Stimulated activated CD8-positive, alpha-beta memory T cell treated with anti-CD3 and anti-CD28 coated beads, Interleukin-4, amount 100 ng/mL, for 1 hour (primary cell): Measurements from ENCODE around the gene ROBO1.
"Not testable (repeated sequence)": the region's sequence is repeated elsewhere in the genome, so short reads cannot be mapped to it uniquely, and the experiment has no call there.

Source experiments
- DNase-seq, 2 donors: peaks; one replicate each; pipeline ENCODE4 v3.0.0-alpha.2; 2020; ENCODE audit warnings: low read depth in 2 of 2, low spot score in 1 of 2

Gene ROBO1

DNA sequence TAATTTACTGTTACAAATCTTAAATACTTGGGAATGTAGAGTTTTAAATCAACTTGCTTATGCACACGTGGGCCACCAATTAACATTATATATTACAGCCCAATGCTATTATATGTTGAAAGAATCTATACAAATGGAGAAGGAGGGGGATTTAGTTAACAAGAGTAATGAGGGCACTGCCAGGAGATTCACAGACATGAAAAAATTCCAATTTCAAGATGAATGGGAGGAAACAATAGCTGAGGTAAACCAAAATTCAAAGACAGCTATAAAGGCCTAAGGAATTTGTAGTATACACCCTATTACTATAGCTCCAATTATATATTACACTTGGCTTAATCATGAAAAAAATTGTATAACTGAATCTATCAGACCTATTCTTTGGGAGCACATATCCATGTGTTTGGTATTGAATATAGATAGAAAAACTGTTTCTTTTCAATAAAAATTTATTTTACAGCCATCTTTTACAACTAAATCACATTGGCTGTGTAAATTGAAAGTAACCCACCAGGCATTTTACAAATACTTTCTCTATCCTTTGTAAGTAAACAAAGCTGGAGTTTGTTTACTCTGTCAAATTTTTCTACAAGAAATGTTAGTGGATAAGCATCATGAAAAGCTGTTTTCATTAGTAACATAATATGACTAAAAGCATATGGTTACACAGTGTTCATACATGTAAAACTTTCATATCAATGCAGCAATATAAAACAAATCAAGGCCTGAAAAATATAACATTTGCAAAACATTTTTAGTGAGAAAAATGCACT, 1045.8 kb downstream of the ROBO1 start:
- DNase-seq, result no peak

GRCh38 chr3:78718707-78719106, 1049.1 kb downstream of the ROBO1 start:
- no peak for DNase-seq

- no peak for DNase-seq
Measured at GRCh38 chr3:78717041-78717440, 1050.8 kb downstream of the ROBO1 start.

DNA sequence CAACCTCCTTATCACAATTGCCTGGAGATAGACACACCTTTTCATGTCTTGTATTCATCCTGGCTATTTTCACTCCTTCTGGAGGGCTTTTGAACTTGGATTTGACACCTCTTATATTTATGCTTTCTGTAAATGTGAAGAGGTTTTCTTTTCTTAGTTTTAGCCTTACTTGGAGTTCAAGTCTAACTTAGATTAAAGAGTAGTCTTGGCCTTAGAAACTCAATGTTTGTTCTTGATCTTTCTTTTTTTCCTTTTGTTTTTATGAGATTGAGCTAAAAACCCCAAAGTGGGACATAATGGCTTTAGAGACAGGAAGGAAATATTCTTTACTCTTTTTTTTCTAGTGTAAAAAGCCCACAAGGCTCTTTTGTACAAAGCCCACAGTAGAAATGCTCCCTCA, 1054.9 kb downstream of the ROBO1 start:
- no peak for DNase-seq

DNA sequence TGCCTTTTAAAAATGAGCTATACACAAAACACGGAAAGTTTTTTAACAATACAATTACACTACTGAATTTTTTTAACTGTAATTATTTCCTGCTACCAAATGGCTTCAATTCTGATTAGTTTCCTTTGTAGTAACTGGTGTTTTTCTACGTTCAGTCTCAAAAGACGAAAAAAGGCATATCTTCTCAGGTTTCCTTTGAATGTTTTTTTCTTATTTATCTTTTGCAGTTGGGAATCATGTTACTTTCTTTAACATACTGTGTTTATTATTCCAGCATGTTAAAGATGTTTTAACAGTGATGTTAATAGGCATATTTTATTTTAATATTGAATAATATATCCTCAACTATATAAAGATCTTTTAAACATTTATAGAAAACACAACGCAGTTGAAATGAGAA, 1055.5 kb downstream of the ROBO1 start:
- DNase-seq, result no peak

- no peak for DNase-seq
Measured at GRCh38 chr3:78708565-78709073, 1059.2 kb downstream of the ROBO1 start.

GRCh38 chr3:78707609-78708008, 1060.2 kb downstream of the ROBO1 start:
- no peak for DNase-seq

DNA sequence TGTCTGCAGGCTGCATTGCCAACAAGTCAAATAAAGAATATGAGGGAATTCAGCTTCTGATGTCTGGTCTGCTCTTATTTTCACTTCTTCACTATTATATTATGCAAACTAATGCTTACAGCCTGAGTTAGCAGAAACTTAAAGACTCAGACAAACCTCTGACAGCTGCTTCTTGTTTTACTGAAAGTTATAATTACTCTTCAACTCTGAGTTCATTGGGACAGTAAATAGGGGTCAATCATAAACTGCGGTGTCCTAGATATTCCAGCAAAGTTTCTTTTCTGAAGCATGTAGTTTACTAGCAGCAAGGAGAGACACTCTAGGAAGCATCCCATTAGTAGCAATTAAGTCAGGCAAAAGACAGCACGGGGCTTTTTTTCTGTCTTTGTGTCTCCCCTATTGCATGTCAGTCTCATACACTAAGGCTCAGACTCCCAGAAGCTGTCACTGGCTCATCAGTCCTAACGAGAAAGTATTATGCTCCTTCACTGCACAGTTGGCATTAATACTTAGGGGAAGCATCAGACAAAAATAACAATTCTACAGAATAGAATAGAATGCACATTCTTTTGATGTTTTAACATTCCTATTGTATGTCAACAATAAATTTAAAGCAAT, 1060.8 kb downstream of the ROBO1 start:
- no peak for DNase-seq

DNA sequence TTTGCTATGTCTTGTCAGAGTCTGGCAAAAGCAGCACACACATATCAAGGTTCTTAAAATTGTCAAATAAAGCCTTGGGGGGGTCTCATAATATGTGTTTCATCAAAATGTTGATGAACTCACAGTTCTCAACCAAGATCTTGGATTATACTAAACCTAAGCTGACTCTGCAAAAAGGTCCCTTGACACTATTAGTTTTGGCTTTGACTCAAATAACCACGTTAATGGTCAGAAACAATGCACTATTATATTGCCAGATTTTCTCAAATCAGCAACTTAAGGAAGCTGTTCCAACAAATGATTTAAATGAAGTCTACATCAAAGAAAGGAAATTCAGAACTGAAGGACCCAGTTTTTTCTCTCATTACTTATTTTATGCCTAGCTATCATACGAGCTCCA, 1063.9 kb downstream of the ROBO1 start:
- DNase-seq, result no peak

GRCh38 chr3:78701537-78701936, 1066.3 kb downstream of the ROBO1 start:
- DNase-seq, result no peak

DNA sequence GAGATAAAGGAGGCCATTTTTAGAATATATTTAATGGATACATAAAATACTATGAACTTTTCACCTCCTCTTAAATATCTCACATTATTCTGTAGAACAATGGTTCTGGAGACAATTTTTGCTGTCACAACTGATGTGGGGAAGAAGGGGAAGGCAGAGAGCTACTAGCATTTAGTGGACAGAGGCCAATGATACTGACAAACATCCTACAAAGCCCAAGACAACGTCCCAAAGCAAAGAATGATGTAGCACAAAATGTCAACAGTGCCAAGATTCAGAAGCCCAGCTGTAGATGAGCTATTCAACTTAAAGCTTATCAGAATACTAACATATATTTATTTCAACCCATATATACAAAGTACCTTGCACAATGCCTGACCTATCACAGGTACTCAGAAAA, 1069.4 kb downstream of the ROBO1 start:
- DNase-seq, result no peak

DNA sequence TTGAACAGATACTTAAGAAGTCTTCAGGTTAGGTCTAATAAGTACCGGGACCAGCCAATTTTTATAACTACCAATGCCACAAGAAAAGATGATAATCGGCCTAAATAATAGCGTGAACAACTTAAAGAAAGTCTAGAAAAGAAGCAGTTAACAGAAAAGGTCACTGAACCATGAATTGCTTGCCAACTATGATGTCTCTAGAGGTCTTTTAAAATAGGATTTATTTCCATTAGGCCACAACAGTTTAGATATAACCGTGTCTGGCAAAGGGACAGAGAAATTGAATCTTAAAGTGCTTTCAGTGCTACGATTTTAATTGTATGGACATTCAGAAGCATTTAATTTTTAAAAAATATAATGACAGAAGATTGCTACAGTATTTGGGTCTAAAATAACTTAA, 1070.4 kb downstream of the ROBO1 start:
- no peak for DNase-seq

- no peak for DNase-seq
Measured at GRCh38 chr3:78690766-78691165, 1077.0 kb downstream of the ROBO1 start.

GRCh38 chr3:78689378-78689777, 1078.4 kb downstream of the ROBO1 start:
- no peak for DNase-seq

DNA sequence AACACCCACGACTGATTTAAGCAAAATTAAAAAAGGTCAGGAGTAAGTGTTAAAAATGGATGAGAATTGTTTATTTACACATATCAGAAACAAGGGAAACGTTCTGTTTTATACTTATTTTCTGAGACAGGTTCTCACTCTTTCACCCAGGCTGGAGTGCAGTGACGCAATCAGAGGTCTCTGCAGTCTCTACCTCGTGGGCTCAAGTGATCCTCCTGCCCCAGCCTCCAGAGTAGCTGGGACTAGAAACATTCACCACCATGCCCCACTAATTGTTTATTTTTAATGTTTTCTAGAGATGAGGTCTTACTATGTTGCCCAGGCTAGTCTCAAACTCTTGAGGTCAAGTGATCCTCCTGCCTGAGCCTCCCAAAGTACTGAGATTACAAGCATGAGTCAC, 1080.3 kb downstream of the ROBO1 start:
- no peak for DNase-seq

GRCh38 chr3:78683284-78683683, 1084.5 kb downstream of the ROBO1 start:
- DNase-seq, result no peak

DNA sequence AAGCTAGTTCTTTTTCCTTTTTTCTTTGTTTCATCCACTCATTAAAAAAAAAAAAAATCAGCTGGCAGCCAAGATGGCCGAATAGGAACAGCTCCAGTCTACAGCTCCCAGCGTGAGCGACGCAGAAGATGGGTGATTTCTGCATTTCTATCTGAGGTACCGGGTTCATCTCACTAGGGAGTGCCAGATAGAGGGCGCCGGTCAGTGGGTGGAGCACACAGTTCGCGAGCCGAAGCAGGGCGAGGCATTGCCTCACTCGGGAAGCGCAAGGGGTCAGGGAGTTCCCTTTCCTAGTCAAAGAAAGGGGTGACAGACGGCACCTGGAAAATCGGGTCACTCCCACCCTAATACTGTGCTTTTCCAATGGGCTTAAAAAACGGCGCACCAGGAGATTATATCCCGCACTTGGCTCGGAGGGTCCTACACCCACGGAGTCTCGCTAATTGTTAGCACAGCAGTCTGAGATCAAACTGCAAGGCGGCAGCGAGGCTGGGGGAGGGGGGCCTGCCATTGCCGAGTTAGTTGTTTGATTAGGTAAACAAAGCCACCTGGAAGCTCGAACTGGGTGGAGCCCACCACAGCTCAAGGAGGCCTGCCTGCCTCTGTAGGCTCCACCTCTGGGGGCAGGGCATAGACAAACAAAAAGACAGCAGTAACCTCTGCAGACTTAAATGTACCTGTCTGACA, 1092.5 kb downstream of the ROBO1 start:
- DNase-seq, result not testable (repeated sequence)

- DNase-seq, result no peak
Measured at GRCh38 chr3:78670746-78671145, 1097.1 kb downstream of the ROBO1 start.

- no peak for DNase-seq
Measured at GRCh38 chr3:78670094-78670493, 1097.7 kb downstream of the ROBO1 start.

DNA sequence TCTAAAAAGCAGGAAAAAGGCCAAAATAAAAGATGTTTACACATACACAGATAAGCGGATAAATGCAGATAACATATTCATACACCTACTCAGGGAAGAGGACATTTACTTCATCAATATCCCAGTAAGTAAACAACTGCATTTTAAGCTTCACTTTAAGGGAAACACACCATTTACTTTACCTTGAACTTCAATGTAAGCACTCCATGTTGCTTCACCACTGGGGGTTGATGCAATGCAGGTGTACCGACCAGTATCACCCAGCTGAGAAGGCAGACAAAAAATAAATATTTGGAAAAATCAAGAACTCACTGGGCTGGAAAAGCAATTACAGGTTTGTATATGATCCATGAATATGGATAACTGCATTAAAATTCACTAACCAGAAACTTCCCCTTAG, 1099.5 kb downstream of the ROBO1 start:
- no peak for DNase-seq

DNA sequence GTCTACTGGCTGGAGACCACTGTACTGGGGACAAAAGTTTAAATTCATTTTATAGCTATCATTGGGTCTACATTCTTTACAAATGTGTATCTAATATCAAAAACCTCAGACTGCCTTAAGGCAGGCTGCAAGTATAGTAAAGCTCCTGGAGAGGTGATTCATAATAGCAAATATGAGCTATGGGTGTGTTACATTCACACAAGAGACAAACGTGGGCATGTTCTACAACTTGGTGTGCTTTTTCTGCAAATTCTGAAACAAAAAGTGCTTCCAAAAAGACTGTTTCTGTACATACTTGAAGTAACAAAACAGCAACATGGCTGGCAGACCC, 1101.4 kb downstream of the ROBO1 start:
- no peak for DNase-seq

DNA sequence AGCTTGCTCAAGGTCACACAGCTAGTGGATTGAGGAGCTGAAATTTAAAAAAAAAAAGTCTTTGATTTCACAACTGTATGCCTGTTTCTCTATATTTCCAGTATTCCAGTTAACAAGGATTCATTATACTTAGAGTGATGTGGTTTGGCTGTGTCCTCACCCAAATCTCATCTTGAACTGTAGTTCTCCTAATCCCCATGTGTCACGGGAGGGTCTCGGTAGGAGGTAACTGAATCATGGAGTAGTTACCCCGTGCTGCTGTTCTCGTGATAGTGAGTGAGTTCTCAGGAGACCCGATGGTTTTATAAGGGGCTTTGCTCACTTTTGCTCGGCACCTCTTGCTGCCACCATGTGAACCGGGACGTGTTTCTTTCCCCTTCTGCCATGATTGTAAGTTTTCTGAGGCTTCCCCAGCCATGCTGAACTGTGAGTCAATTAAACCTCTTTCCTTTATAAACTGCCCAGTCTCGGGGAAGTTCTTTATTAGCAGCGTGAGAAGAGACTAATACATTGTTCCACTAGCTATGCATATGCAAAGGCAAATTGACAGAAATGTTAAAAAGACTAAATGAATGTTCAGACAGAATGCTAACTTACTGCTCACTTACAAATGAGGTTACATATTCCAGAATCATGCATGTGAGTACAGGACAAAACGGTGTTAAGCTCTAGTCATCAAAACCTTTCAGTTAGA, 1101.9 kb downstream of the ROBO1 start:
- no peak for DNase-seq
